Lower leg skin (tissue), 4 donors: Measurements from ENCODE around the gene RIPK1. TPM values are rescaled to one million over a fixed set of nuclear protein-coding genes. Genes with fewer than 3 reads are reported as not detected.

Source experiments
- DNase-seq, 2 donors: peaks; one replicate each; pipeline ENCODE4 v3.0.0-alpha.2; 2019; ENCODE audit warnings: low spot score in 2 of 2
- H3K4me3 ChIP-seq: fragments of 200-600 bp; sonication (generic); 2 replicates; pipeline ENCODE4 v1.5.1; 2017; ENCODE audit warnings: mild to moderate bottlenecking, low read depth; ENCODE audit not compliant: poor library complexity, severe bottlenecking
- POLR2A ChIP-seq, 2 donors: fragments of 450-650 bp; IDR thresholded peaks; one replicate each; pipeline ENCODE4 v1.6.1; 2016 to 2017; ENCODE audit warnings: antibody characterized with exemption in 2 of 2, mild to moderate bottlenecking in 1 of 2, moderate library complexity in 1 of 2
- WGBS, 2 donors: methylation state at CpG; one replicate each; pipeline ENCODE4 v1.1.5; 2018; 5-methylcytosine and 5-hydroxymethylcytosine counted together
- intact Hi-C: fragments of 100-400 bp; cut with DNase I; formaldehyde crosslinking; loops from one replicate; pipeline ENCODE4 v1.15.0; 2023; ENCODE audit warnings: low total_unique reads
- total RNA-seq, 4 donors: library from RNA; depleted of rRNA; stranded (reverse); fragments of >200 nt; gene quantifications; one replicate each; pipeline ENCODE4 v1.1.0, GENCODE V29; 2016
- TF ChIP-seq, protein P1 (sequence below), 3 donors: fragments of 450-650 bp; IDR thresholded peaks; one replicate each; pipeline ENCODE4 v1.5.1; 2016; ENCODE audit warnings: antibody characterized with exemption in 3 of 3, mild to moderate bottlenecking in 3 of 3, moderate library complexity in 2 of 3

The RIPK1 gene
- total RNA-seq, 4 donors from 2014 or later: 28.2 to 37.2 (median 29.5) TPM

DNA sequence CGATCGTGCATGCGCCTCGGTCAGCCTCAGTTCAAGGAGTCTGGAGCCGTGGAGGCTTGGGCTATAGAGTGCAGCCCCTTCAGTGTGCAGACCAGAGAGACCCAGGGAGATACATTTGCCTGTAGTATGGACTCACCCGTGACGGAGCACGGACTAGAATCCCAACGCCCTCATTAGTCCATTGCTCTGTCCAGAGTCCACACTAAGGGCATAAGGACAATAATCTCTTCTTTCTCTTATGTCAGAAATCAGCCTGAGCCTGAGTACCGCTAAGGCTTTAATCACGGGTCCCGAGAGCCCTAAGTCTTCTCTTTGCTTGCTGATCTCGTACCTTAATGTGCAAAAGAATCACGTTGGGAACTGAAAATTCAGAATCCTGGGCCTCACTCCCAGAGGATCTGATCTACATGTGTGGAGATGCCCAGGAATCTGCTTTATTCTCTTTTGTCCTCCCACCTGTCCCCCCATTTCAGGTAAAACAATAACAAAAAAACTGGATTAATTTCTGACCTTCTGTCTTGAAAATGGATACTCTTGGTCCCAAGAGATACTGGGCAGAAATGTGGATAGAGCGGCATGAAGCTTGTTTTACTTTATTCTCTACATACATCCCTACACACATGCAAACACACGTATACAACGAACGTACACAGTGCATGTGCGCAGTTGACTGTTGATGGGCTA is 50.9 kb downstream of the RIPK1 start:
- DNase-seq: peak; percentile 27 to 82
- 20 to 24% methylated on average over 18 to 19 of the region's 19 CpGs for WGBS, 2 donors
- TF ChIP-seq, protein P1, sequence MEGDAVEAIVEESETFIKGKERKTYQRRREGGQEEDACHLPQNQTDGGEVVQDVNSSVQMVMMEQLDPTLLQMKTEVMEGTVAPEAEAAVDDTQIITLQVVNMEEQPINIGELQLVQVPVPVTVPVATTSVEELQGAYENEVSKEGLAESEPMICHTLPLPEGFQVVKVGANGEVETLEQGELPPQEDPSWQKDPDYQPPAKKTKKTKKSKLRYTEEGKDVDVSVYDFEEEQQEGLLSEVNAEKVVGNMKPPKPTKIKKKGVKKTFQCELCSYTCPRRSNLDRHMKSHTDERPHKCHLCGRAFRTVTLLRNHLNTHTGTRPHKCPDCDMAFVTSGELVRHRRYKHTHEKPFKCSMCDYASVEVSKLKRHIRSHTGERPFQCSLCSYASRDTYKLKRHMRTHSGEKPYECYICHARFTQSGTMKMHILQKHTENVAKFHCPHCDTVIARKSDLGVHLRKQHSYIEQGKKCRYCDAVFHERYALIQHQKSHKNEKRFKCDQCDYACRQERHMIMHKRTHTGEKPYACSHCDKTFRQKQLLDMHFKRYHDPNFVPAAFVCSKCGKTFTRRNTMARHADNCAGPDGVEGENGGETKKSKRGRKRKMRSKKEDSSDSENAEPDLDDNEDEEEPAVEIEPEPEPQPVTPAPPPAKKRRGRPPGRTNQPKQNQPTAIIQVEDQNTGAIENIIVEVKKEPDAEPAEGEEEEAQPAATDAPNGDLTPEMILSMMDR (IDR thresholded peaks at IDR 0.05): no peak
- no peak for TF ChIP-seq POLR2A (IDR thresholded peaks at IDR 0.05)
- H3K4me3 ChIP-seq: peak overlapping the region; percentile 71
- intact Hi-C loops: no loop called here

DNA sequence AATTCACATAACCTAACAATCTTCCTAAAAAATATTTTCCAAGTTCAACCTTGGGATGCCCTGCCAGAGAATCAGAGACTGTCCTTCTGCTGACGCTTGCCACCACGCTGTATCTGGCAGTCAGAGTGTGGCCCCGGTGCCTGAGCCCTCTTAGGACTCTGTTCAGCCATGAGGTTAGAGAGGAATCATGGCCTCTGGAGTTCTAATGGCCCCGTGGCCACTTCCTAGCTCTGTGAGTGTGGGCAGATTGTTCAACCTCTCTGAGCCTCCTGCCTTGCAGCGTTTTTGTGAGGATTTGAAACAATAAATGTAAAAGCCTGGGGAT is 52.4 kb downstream of the RIPK1 start:
- H3K4me3 ChIP-seq: no peak overlapping the region
- DNase-seq: peak in 1 of 2 donors; percentile 56
- WGBS, 2 donors: 87 to 90% methylated on average over 5 of the region's 5 CpGs
- intact Hi-C loops: loop anchor here (10.0 kb wide), 1 partner anchor 134 kb away; the partner anchor contains the start of gene PSMG4
- TF ChIP-seq, protein P1 (IDR thresholded peaks at IDR 0.05): no peak
- TF ChIP-seq POLR2A (IDR thresholded peaks at IDR 0.05): no peak

DNA sequence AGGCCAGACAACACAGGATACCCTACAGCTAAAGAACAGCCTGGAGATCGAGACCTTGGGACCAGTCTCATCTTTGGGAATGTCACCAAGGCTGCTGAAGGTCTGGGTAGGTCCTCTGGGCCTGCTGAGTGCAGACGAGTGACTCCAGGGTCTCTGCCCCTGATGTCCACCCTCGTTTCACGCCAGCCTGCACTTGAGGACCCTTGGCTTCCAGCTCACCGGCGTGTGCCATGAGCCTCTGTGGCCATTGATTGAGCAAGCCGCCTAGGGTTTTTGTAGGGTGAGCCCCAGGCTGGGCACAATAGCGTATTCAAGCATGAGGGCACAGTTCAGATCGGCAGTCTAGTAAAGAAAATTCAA is 54.5 kb downstream of the RIPK1 start:
- H3K4me3 ChIP-seq: no peak overlapping the region
- 93% methylated on average over 9 of the region's 9 CpGs for WGBS, 2 donors
- intact Hi-C loops: loop anchor here (10.0 kb wide), 1 partner anchor 132 kb away; the partner anchor contains the start of gene PSMG4
- peak in 1 of 2 donors; percentile 64 for DNase-seq
- TF ChIP-seq POLR2A (IDR thresholded peaks at IDR 0.05): no peak
- TF ChIP-seq, protein P1 (IDR thresholded peaks at IDR 0.05): no peak

DNA sequence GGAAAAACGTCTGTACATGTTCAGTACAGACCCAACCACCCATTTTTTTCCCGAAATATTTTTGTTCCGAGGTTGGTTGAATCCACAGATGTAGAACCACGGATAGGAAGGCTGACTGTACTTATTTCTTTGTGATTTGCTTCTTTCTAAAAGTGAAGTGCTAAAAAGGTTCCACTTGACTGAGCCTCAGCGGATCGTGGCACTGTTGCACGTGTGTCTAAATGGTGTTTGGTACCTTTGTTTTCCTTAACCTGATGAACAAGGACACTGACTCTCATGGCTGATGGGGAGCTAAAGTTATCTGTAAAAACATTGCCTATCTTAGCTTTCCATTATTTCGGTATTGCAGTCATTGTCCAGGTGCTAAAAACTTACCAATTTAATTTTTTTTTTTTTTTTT is 56.4 kb downstream of the RIPK1 start:
- no peak overlapping the region for H3K4me3 ChIP-seq
- 77 to 83% methylated on average over 8 of the region's 8 CpGs for WGBS, 2 donors
- intact Hi-C loops: loop anchor here (5.0 to 10.0 kb wide), 2 partner anchors 83 to 130 kb away; partner anchors contain the start of gene PSMG4
- DNase-seq: peak in 1 of 2 donors; percentile 39
- TF ChIP-seq POLR2A (IDR thresholded peaks at IDR 0.05): no peak
- TF ChIP-seq, protein P1 (IDR thresholded peaks at IDR 0.05): no peak

DNA sequence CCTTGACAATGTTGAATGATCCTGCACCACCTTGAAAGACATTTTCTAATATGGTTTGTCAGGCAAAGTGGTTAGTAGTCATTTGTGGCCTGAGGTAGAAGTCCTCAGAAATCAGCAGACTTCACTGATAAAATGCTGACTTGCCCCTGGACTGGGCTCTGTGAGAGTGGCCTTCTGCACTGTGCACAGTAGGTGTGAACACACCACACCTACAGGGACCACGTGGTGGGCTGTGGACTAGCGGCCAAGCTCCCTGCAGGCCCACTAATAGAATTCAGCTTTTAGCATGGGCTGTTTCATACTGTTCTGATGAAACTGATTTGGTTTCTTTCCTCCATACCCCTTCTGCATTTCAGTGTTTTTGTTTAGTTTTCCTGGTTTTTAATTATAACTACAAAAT is 57.5 kb downstream of the RIPK1 start:
- TF ChIP-seq, protein P1 (IDR thresholded peaks at IDR 0.05): no peak
- no peak for TF ChIP-seq POLR2A (IDR thresholded peaks at IDR 0.05)
- no peak overlapping the region for H3K4me3 ChIP-seq
- WGBS, 2 donors: 28 to 46% methylated on average over 2 of the region's 2 CpGs
- DNase-seq: peak in 1 of 2 donors; percentile 70
- intact Hi-C loops: loop anchor here (5.0 to 10.0 kb wide), 2 partner anchors 81 to 129 kb away; partner anchors contain the start of gene PSMG4
